SK-N-SH (cell line): ENCODE measurements around the gene IL18R1.

Source experiments
- MAX ChIP-seq: IDR thresholded peaks from 2 replicates; pipeline ENCODE4 v1.4.0; 2012; ENCODE audit warnings: low read depth
- RXRA ChIP-seq: IDR thresholded peaks from 2 replicates; pipeline ENCODE4 v1.4.0; 2012; ENCODE audit warnings: low read depth, mild to moderate bottlenecking, borderline replicate concordance
- TF ChIP-seq, protein P1 (sequence below): fragments of 200-600 bp; sonication (generic); IDR thresholded peaks from 2 replicates; pipeline ENCODE4 v1.6.1; 2017; ENCODE audit warnings: antibody characterized with exemption, mild to moderate bottlenecking, moderate library complexity

DNA sequence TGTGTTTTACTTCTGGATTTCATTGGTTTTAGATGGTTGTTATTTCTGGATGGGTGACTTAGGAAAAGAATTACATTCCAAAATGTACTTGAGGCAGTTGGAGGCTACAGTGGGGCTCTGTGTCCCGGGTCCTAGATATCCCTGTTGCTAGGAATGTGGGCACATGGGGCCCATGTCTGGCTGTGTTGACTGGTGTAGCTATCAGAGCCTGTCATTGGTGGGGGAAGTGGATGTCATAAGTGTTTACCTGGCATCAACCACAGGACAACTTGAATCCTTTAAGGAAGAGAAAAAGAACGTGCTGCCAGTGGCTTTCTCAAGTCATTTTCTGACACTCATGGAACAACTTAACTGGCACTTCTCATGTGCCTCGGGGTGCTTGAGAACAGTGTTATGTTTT lies 30.4 kb downstream of the IL18R1 start:
- no peak for TF ChIP-seq MAX
- TF ChIP-seq RXRA = no peak
- TF ChIP-seq, protein P1, sequence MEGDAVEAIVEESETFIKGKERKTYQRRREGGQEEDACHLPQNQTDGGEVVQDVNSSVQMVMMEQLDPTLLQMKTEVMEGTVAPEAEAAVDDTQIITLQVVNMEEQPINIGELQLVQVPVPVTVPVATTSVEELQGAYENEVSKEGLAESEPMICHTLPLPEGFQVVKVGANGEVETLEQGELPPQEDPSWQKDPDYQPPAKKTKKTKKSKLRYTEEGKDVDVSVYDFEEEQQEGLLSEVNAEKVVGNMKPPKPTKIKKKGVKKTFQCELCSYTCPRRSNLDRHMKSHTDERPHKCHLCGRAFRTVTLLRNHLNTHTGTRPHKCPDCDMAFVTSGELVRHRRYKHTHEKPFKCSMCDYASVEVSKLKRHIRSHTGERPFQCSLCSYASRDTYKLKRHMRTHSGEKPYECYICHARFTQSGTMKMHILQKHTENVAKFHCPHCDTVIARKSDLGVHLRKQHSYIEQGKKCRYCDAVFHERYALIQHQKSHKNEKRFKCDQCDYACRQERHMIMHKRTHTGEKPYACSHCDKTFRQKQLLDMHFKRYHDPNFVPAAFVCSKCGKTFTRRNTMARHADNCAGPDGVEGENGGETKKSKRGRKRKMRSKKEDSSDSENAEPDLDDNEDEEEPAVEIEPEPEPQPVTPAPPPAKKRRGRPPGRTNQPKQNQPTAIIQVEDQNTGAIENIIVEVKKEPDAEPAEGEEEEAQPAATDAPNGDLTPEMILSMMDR = no peak
